Lower leg skin (tissue), 4 donors: ENCODE results near the gene IL11RA. TPM values are rescaled to one million over a fixed set of nuclear protein-coding genes. Genes with fewer than 3 reads are reported as not detected.

Source experiments
- DNase-seq, 2 donors: peaks; one replicate each; pipeline ENCODE4 v3.0.0-alpha.2; 2019; ENCODE audit warnings: low spot score in 2 of 2
- H3K4me3 ChIP-seq: fragments of 200-600 bp; sonication (generic); 2 replicates; pipeline ENCODE4 v1.5.1; 2017; ENCODE audit warnings: mild to moderate bottlenecking, low read depth; ENCODE audit not compliant: poor library complexity, severe bottlenecking
- POLR2A ChIP-seq, 2 donors: fragments of 450-650 bp; IDR thresholded peaks; one replicate each; pipeline ENCODE4 v1.6.1; 2016 to 2017; ENCODE audit warnings: antibody characterized with exemption in 2 of 2, mild to moderate bottlenecking in 1 of 2, moderate library complexity in 1 of 2
- WGBS, 2 donors: methylation state at CpG; one replicate each; pipeline ENCODE4 v1.1.5; 2018; 5-methylcytosine and 5-hydroxymethylcytosine counted together
- intact Hi-C: fragments of 100-400 bp; cut with DNase I; formaldehyde crosslinking; loops from one replicate; pipeline ENCODE4 v1.15.0; 2023; ENCODE audit warnings: low total_unique reads
- total RNA-seq, 4 donors: library from RNA; depleted of rRNA; stranded (reverse); fragments of >200 nt; gene quantifications; one replicate each; pipeline ENCODE4 v1.1.0, GENCODE V29; 2016
- TF ChIP-seq, protein P1 (sequence below), 3 donors: fragments of 450-650 bp; IDR thresholded peaks; one replicate each; pipeline ENCODE4 v1.5.1; 2016; ENCODE audit warnings: antibody characterized with exemption in 3 of 3, mild to moderate bottlenecking in 3 of 3, moderate library complexity in 2 of 3

The IL11RA gene
- total RNA-seq, 4 donors from 2014 or later = 27.7 to 37.7 (median 29.9) TPM

DNA sequence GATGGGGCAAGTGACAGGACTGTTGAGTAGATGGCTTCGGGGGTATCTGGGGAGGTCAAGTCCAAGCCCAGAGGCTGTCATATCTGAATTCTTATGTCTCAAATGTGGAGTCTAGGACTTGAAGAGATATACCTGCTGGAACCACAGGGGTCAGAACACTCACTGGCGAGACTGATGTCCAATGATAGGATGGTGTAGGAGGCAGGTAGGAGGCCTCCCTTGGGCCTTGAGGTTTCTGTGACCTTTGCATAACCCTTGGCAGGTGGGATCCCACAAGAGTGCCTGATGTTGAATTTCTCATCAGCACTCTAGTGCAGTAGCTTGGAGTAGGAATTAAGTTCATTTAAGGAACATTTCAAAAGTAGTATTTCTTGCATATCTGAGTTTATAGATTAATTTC, 55.1 kb downstream of the IL11RA start:
- intact Hi-C loops = loop anchor here (10.0 kb wide), 2 partner anchors 72 to 188 kb away; partner anchors contain the start of gene SIGMAR1
- DNase-seq = peak in 1 of 2 donors; percentile 60
- TF ChIP-seq POLR2A (IDR thresholded peaks at IDR 0.05) = no peak
- TF ChIP-seq, protein P1, sequence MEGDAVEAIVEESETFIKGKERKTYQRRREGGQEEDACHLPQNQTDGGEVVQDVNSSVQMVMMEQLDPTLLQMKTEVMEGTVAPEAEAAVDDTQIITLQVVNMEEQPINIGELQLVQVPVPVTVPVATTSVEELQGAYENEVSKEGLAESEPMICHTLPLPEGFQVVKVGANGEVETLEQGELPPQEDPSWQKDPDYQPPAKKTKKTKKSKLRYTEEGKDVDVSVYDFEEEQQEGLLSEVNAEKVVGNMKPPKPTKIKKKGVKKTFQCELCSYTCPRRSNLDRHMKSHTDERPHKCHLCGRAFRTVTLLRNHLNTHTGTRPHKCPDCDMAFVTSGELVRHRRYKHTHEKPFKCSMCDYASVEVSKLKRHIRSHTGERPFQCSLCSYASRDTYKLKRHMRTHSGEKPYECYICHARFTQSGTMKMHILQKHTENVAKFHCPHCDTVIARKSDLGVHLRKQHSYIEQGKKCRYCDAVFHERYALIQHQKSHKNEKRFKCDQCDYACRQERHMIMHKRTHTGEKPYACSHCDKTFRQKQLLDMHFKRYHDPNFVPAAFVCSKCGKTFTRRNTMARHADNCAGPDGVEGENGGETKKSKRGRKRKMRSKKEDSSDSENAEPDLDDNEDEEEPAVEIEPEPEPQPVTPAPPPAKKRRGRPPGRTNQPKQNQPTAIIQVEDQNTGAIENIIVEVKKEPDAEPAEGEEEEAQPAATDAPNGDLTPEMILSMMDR (IDR thresholded peaks at IDR 0.05) = no peak
- no peak overlapping the region for H3K4me3 ChIP-seq
- 94 to 98% methylated on average over 2 of the region's 2 CpGs for WGBS, 2 donors

- H3K4me3 ChIP-seq = no peak overlapping the region
- DNase-seq = peak in 1 of 2 donors; percentile 79
- intact Hi-C loops = loop anchor here (10.0 kb wide), 2 partner anchors 75 to 185 kb away; partner anchors contain the start of gene SIGMAR1
- TF ChIP-seq POLR2A (IDR thresholded peaks at IDR 0.05) = no peak
- TF ChIP-seq, protein P1 (IDR thresholded peaks at IDR 0.05) = no peak
- WGBS, 2 donors = 95 to 96% methylated on average over 9 of the region's 9 CpGs
Measured at GRCh38 chr9:34709196-34709978, 57.4 kb downstream of the IL11RA start.

- 72 to 77% methylated on average over 2 of the region's 2 CpGs for WGBS, 2 donors
- DNase-seq = peak in 1 of 2 donors; percentile 86
- TF ChIP-seq, protein P1 (IDR thresholded peaks at IDR 0.05) = no peak
- TF ChIP-seq POLR2A (IDR thresholded peaks at IDR 0.05) = no peak
- intact Hi-C loops = no loop called here
- no peak within 1 kb of the TSS for H3K4me3 ChIP-seq
Measured at GRCh38 chr9:34710023-34710422, 58.0 kb downstream of the IL11RA start, which contains the start of gene CCL21. Gene CCL21 (minus strand): TSS chr9:34710136. CDS start chr9:34710066, 70 bp downstream.

Other genes starting within 250 kb of the IL11RA start
- gene FAM219A, start 193.6 kb upstream of the IL11RA start, total RNA-seq = 10 to 100 TPM; 12.6 to 19.7 (median 13.5) TPM
- gene DNAI1, start 193.4 kb upstream of the IL11RA start, total RNA-seq = not detected
- gene ENHO, start 129.2 kb upstream of the IL11RA start, total RNA-seq = 1 to 10 TPM in 2 of 4 donors, under 1 TPM in 1, not detected in 1; 0.91 to 7.6 (median 2.6) TPM
- gene CNTFR, start 62.5 kb upstream of the IL11RA start, total RNA-seq = 10 to 100 TPM in 1 of 4 donors, 1 to 10 TPM in 3; 2.5 to 13.4 (median 3.9) TPM
- gene RPP25L, start 40.1 kb upstream of the IL11RA start, total RNA-seq = 10 to 100 TPM; 17.0 to 39.0 (median 26.6) TPM
- 100 to 1,000 TPM in 3 of 4 donors, 10 to 100 TPM in 1; 80.8 to 166 (median 127) TPM for gene DCTN3, start 31.7 kb upstream of the IL11RA start, total RNA-seq
- under 1 TPM in 2 of 4 donors, not detected in 2; 0.23 to 0.34 TPM for gene ARID3C, start 23.1 kb upstream of the IL11RA start, total RNA-seq
- 100 to 1,000 TPM in 3 of 4 donors, 10 to 100 TPM in 1; 99.1 to 130 (median 107) TPM for gene SIGMAR1, start 14.4 kb upstream of the IL11RA start, total RNA-seq
- 10 to 100 TPM; 41.2 to 84.9 (median 55.5) TPM for gene GALT, start 5.5 kb upstream of the IL11RA start, total RNA-seq
- 100 to 1,000 TPM; 199 to 301 (median 241) TPM for gene CCL27, start 10.5 kb downstream of the IL11RA start, total RNA-seq
- gene CCL19, start 39.1 kb downstream of the IL11RA start, total RNA-seq = 1 to 10 TPM in 1 of 4 donors, not detected in 3; 3.6 TPM
- 10 to 100 TPM in 2 of 4 donors, 1 to 10 TPM in 2; 2.3 to 13.6 (median 8.3) TPM for gene CCL21, start 58.0 kb downstream of the IL11RA start, total RNA-seq